Bone marrow (tissue), 2 donors: ENCODE data around the gene UQCC2.

Source experiments
- DNase-seq, 2 donors: peaks; one replicate each; lab custom pipeline; 2025; lab: John Stamatoyannopoulos, UW

The UQCC2 gene

GRCh38 chr6:33707771-33708170 lies 3.7 kb downstream of the UQCC2 start:
- DNase-seq: no peak

GRCh38 chr6:33705955-33706725 lies 5.4 kb downstream of the UQCC2 start:
- DNase-seq: no peak

DNA sequence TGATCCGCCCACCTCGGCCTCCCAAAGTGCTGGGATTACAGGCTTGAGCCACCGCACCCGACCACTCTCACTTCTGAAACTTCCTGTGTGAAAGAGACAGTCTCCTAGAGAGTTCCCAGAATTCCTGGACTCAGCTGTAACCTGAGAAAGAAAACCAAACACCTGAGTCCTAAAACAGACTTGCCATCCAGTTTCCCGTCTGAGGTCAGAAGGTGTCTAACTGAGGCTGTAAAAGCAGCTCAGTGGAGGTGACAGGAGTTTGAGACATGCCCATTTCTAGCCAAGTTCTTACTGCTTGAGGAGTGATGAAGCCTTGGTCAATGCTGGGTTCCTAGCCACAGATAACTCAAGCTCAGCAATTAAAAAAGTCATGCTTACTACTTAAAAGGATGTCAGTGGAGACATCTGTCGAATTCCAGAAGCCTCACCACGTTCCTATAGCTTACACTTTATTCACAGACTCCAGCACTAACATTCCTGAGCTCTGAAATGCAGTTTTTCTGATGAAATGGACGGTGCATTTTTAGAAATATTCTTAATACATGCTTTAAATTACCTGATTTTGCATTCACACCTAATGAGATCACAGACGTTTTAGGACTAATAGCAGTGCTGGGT lies 6.1 kb downstream of the UQCC2 start:
- no peak for DNase-seq

- DNase-seq: no peak
Measured at GRCh38 chr6:33704215-33705066, 7.1 kb downstream of the UQCC2 start.

DNA sequence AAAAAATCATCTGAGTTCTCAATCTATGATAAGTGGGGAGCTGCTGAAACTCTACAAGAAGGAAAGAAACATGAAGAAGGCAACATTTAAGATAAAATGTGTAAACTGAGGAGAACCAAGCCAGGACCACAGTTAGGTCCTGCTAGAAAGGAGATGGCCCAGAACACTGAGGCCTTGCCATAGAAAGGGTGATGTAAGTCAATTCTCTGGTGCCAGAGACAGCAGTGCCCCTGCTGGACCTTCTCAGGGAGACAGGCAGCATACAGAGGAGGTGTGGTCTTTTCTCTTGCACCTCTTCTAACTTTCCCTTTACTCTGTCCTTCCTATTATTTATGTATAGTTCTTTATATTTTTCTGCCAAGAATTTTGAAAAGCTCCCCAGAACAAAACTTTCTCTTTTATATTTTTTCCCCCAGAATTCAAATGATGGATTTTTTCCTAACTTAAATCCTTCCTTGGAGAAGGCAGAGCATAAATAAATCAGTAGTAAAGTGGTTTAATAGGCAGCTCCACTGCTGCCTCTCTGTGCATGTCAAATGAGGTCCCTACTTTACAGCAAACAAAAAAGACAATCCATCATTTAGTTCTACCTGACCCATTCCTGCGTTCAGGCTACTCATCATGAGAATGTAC lies 9.0 kb downstream of the UQCC2 start:
- peak in 1 of 2 donors; percentile 31 for DNase-seq

DNA sequence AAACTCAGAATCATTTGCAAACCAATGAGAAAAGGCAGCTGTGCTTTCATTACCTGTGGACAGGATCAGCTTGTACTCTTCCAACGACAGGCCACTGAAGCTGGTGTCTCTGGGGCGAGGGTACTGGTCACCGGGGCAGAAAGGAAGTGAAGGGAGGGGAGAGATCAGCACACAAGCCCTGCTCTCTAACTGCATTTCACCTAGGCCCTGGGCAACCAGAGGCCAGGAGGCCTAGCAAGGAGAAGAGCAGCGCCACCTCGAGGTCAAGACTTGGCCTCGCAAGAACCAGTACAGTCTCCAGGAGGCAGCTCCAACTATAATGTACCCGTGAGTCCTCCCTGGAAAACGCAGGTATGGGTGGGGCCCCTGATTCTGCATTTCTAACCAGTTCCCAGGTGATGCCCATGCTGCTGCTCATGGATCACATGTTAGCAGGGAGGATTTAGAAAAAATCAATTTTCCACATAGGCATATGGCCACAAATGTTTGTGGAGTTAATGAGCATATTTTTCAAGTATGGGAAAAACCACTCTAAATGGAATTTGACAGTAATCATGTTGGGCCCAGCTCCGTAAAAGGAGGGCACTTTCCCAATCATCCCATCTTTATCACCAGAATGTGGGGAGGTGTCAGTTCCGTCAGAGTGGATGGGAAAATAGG lies 11.0 kb downstream of the UQCC2 start:
- peak in 1 of 2 donors; percentile 77 for DNase-seq

GRCh38 chr6:33699739-33700138 lies 11.8 kb downstream of the UQCC2 start:
- DNase-seq: no peak

DNA sequence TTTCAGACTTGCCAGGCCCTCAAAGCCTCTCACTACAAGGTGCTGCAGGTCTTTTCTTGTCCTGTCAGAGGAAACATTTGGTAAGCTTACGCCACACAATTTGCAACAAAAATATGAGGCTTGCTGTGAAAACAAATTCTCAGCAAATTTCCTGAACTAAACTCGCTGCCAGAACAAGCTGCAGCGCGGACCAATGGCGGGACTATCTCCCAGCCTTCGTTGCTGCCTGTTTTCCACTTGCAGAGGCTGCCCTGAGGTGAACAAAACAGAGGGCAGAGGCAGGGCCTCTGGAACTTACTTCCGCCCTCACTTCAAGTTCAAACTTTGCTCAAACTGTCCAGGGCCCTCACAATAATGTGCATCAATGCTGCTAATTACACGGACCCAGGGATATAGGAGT lies 12.4 kb downstream of the UQCC2 start:
- DNase-seq: no peak

- DNase-seq: no peak
Measured at GRCh38 chr6:33698494-33698893, 13.0 kb downstream of the UQCC2 start.

- no peak for DNase-seq
Measured at GRCh38 chr6:33697845-33698244, 13.7 kb downstream of the UQCC2 start.

DNA sequence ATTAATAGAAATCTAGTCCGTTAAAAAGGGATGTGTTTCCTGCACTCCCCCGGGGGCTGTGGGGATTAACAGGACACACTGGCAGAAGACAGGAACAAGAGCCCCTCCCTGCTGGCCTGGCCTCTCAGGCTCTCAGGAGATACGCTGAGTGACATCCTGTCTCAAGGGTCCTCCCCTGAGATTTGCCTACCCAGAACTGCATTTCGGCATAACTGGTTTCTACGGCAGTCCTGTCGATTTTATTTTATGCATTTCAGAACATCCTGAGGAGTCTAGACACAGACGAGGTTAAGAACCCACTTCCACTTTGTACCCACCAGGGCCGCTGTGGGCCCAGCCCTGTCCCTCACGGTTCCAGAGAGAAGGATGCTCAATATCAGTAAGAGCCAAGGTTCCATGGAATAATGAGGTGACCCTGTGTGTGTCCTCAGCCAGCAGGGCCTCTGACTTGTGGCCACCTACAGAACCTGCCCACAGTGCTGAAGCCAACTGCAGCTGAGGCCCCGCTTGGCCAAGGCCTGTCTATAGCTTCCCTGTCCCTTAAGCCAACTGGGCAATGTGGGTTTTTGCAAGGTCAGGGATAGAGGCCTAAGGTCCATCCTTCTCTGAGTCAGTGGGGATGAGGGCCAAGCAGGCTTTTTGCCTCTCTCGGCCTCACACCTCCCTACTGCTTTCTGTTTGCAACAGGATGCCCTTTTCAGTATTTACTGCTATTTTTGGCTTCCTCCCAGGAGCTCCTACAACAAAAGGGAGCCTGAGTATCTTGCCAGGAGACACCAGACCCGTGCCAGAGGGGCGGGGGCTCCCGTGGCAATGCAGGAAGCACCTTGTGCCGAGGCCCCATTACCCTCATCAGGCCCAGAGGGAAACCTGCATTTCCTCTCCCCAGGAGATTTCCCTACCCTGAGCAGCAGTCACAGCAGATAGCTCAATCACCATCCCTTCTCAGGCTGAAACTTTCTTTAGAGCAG lies 14.7 kb downstream of the UQCC2 start:
- DNase-seq: peak in 1 of 2 donors; percentile 73

DNA sequence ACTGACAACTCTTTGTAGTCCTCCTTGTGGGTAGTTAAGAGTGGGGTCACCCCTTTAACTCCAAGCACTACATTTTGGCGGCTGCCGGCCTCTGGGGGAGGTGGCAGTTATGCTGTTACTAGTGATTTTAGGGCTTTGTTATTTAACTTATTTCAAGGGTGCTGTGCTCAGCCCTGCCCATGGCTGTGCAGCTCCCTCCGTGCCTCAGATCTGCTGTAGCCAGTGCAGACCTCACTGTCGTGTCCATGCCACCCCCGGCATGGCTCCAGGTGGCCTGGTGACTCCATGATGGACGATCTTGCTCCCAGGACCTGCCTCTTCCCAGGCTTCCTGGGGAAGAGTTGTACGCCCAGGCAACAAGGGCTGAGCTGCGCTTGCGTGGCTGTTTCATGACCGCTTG lies 15.4 kb downstream of the UQCC2 start:
- no peak for DNase-seq

DNA sequence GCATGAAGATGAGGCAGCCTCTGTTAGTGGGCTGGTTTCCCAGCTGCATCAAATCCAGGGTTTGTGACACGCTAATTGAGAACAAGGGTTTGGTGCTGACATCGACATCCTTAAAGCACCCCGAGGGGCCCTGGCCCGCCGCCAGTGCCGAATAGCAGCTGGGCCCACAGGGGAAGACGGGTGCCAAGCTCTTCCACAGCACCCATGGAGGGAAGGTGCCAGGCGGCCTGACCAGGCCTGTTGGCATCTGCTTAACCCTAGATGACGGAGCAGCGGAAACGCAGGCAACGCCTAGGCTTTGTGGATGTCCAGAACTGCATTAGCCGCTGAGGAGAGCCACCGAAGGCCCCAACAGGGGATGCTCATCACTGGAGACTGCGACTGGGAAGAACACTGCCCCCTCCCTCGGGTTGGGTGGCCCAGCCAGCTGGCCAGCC lies 16.0 kb downstream of the UQCC2 start:
- DNase-seq: no peak

- DNase-seq: no peak
Measured at GRCh38 chr6:33694977-33695376, 16.5 kb downstream of the UQCC2 start.

DNA sequence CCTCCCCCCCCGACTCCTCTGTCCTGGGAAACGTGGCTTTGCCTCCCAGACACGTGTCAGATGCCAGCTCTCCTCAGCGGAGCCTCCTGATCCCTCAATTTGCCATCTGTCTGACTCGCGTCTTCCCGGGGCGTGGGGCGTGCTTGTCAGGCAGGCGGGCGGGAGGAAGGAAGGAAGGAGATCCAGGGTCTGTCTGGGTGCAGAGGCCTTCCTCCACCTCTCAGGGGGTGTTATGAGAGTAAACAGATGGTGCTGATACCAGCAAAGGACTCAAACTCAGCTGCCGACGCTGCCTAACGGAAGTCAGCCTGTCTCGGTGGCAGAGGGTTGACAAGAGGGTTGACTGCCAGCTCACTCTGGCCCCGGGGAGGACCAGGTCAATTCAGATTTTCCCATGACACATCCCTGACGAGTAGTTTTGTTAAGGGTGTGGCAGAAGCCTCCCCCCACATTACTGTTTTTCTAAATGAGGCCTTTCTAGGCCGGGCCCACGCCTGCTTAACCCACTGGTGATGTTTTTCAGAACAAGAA lies 17.0 kb downstream of the UQCC2 start:
- DNase-seq: peak; percentile 31 to 82

- no peak for DNase-seq
Measured at GRCh38 chr6:33693186-33694105, 18.1 kb downstream of the UQCC2 start.

- DNase-seq: peak; percentile 25 to 77
Measured at GRCh38 chr6:33692760-33693158, 18.7 kb downstream of the UQCC2 start.

GRCh38 chr6:33692078-33692759 lies 19.3 kb downstream of the UQCC2 start:
- DNase-seq: no peak
